GDM1 (cell line): ENCODE data around the gene FOLR2.

Experiments
- DNase-seq: peaks from one replicate; lab custom pipeline; 2025; lab: John Stamatoyannopoulos, UW

The FOLR2 gene

DNA sequence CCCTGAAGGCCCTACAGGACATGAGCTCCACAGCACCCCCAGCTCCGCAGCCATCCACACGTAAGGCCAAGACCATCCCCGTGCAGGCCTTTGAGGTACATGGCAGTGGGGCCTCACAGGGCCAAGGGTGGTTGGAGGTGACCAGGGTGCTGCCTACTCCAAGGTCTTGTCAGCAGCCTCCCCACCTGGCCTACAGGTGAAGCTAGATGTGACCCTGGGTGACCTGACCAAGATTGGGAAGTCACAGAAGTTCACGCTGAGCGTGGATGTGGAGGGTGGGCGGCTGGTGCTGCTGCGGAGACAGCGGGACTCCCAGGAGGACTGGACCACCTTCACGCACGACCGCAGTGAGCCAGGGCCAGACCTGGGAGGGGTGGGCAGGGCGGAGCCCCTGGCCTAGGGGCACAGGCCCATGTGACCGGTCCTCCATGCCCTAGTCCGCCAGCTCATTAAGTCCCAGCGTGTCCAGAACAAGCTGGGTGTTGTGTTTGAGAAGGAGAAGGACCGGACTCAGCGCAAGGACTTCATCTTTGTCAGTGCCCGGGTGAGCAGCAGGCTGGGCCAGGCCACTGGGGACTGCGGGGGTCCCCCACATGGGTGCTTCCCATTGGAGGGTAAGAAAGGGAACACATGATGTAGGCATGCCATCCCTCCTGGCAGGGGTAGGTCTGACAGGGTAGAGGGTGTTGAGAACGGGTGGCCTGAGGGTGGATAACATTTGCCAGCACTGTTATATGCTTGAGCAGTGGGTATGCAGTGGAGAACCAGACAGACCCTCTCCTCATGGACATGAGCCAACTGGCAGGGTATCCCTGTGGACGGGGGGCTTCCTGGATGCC lies 13.6 kb downstream of the FOLR2 start:
- DNase-seq, result no peak

DNA sequence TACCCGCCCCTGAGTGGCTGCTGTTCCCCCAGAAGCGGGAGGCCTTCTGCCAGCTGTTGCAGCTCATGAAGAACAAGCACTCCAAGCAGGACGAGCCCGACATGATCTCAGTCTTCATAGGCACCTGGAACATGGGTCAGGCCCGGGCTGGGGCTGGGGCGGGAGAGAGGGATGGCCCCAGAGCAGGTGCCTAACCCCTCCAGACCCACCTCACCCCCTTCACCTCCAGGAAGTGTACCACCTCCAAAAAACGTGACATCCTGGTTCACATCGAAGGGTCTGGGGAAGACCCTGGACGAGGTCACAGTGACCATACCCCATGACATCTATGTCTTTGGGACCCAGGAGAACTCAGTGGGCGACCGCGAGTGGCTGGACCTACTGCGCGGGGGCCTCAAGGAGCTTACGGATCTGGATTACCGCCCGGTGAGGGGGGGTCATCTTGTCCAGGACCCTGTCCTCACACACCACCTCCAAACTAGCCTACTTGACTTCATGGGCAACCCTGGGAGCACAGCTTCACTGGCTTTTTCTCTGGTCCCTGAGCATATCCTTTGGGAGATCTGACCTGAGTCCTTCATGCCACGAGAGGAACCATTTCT lies 14.3 kb downstream of the FOLR2 start:
- DNase-seq, result no peak

DNA sequence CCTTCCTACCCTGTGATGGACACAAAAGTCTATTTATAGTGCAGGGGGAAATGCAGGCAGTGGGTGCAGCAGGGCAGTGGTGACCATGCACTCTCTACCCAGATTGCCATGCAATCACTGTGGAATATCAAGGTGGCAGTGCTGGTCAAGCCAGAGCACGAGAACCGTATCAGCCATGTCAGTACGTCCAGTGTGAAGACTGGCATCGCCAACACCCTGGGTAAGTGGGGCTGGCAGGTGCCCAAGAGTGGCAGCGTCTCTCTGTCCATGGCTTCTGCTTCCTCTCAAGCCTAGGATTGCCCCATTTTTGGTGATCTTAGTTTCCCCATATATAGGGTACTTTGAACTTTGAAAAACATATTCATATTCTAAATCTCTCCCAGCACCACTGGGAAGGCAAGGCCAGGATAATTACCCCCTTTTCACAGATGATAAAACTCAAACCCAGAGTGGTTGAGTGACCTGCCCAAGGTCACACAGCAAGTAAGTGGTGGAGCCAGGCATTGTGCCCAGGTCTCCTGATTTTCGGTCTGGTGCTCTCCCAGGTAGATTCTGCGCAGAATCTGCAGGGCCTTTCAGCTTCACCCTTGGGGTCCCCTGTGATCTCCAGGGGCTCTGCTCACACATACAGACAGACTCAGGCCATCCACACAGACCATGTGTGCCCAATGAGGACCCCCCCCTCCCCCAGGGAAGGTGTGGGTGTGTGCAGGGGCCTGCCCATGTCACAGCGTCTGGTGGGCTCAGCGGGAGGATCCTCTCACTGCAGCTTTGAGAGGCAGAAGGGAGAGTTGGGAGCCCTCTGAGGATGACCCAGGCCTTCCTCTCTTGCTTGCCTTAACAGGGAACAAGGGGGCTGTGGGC lies 15.0 kb downstream of the FOLR2 start:
- no peak for DNase-seq

DNA sequence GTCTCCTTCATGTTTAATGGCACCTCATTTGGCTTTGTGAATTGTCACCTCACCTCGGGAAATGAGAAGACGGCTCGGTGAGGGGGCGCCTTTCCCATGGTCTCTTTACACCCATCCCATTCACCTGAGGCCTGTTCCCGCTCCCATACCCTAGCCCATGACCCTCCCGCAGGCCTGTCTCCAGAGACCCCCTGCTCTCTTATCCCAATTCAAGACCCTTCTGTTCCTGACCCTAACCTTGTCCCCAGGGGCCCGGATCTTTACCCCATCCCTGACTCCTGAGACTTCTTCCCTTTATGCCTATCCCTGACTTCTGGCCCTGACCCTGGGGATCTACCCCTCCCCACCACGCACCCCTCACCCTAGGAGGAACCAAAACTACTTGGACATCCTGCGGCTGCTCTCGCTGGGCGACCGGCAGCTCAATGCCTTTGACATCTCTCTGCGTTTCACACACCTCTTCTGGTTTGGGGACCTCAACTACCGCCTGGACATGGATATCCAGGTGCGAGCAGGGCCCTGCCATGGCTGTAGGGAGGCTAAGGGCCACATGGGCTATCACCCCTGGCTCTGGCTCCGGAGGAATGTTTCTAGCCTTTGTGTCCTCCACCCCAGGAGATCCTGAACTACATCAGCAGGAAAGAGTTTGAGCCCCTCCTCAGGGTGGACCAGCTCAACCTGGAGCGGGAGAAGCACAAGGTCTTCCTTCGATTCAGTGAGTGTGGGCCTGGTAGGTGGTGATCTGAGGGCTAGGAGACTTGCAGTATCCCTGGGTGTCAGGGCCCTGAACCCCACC lies 15.9 kb downstream of the FOLR2 start:
- no peak for DNase-seq

DNA sequence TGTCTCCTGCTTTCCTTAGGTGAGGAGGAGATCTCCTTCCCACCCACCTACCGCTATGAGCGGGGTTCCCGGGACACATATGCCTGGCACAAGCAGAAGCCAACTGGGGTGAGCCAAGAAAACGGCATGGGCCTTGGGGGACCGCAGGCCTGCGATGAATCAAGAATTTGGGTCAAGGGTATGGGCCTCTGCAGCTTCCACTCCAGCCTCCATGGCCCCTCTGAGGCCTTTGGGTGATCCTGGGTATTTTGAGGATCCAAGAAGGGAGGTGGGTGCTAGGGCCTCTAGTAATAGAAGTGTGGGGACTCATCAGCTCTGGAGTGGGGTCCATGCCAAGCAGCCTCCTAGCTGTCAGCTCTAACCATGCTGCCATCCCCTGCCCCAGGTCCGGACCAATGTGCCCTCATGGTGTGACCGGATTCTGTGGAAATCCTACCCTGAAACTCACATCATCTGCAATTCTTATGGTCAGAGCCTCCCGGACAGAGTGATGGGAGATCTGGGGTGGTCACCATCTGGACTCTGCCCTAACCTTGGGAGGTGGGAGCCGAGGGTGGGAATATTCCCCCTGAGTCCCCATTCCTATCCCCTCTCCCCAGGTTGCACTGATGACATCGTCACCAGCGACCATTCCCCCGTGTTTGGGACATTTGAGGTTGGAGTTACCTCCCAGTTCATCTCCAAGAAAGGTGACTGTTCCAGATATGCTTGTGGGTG lies 16.6 kb downstream of the FOLR2 start:
- DNase-seq, result no peak

DNA sequence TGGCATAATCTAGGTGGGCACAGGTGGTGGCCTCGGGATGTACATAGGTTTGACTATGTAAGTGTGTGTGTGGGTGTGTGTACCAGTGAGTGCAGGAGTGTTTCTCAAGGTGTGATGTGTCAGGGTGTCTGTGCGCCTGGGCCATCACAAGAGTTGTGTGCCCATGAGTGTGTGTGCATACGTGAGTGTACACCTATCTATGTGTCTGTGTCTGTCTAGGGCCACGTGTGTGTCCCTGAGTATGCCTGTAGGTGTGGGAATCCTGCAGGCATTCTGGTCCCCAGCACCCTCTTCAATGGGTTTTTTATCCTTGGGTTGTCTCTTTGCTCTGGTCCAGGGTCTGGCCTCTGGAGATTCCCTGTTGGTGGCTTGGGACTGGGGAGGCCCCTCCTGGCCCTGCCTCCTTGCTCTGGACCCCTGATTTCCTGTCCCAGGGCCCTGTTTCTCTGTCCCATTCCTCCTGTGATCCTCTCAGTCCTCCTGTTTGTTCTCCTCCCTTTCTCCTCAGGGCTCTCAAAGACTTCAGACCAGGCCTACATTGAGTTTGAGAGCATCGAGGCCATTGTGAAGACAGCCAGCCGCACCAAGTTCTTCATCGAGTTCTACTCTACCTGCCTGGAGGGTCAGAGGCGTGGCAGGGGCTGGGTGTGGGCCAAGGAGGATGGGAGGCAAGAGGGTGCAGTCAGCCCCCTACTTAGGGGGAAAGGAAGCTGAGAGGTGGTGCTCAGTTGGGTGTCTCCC lies 17.3 kb downstream of the FOLR2 start:
- no peak for DNase-seq

DNA sequence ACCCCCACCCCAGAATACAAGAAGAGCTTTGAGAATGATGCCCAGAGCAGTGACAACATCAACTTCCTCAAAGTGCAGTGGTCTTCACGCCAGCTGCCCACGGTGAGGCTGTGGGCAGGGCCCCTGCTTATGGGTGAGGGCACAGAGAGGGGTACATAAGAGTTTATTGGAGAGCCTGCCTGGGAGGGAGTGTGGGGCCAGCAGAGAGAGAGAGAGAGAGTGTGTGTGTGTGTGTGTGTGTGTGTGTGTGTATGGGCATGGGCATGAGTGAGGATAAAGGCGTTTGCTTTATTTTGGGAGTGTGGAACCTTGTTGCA lies 17.9 kb downstream of the FOLR2 start:
- no peak for DNase-seq

DNA sequence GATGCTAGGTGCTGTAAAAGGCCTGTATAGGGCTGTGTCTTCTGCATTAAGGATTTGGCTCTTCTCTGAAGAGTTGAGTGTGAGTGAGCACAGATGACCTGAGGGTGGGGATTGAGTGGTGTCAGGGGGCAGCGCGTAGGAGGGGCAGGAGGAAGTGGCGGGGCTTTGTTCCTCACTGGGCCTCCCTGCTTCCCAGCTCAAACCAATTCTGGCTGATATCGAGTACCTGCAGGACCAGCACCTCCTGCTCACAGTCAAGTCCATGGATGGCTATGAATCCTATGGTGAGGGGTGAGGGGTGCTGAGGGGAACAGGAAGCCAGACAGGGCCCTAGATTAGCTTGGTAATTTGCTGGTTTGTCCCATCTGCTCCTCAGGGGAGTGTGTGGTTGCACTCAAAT lies 18.3 kb downstream of the FOLR2 start:
- DNase-seq, result no peak

DNA sequence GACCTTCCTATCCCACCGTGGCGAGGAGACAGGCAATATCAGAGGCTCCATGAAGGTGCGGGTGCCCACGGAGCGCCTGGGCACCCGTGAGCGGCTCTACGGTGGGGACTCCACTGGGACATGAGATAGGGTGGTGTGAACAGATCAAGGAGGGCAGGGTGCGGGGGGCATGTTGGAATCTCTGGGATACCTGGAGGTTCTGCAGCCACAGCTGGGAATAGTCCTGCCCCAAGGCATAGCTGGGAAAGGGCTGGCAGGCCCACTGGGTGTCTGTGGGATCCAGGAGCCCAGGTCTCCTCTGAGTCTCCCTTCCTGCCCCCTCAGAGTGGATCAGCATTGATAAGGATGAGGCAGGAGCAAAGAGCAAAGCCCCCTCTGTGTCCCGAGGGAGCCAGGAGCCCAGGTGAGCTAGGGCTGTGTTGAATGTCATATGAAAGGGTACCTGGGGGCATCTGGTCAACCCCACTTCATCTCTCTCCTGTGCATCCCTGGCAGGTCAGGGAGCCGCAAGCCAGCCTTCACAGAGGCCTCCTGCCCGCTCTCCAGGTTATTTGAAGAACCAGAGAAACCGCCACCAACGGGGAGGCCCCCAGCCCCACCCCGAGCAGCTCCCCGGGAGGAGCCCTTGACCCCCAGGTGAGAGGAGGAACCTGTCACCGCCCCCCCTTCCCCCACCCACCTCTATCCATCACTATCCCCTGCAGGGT lies 18.9 kb downstream of the FOLR2 start:
- DNase-seq, result no peak

DNA sequence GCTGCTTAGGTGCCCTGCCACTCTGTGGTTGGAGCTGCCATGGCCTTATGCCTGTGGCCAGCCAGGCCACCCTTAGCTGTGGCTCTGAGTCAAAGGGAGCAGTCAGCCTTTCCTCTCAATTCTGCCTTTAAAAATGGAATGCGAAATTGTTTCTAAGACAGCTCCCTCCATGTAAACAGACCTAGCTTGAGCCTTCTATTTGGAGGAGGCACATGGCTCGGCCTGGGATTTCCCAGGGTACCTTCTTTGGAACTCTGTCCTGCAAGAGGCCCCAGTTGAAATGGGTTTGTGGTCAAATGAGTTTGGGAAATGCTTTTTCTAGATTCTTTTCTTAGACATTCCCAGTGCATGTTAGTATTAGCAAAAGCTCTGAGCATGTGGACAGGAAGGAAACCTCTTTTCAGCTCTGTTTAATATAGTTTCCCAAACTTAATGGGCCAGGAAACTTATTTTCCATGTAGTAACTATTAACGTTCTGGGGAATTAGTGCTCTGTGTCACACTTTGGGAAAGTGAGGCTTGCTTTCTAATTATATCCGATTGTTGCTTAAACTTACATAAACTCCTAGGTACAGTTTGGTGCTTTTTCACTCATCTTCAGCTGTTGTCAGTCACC lies 19.6 kb downstream of the FOLR2 start:
- no peak for DNase-seq

DNA sequence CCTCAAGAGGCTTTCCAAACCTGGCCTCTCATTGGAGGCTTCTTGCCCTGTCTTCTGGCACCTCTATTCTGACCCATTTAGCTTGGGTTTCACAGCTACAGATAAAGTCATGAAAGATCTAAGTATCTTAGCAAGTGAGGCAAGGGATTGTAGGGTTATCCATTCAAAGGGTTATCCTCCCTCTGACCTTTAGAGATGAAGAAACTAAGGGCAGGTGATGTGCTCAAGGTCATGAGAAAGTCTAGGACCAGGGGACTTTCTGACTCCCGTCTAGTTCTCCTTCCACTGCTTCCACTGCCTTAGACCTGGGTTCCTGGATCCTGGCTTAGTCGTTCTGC lies 20.1 kb downstream of the FOLR2 start:
- DNase-seq, result no peak

DNA sequence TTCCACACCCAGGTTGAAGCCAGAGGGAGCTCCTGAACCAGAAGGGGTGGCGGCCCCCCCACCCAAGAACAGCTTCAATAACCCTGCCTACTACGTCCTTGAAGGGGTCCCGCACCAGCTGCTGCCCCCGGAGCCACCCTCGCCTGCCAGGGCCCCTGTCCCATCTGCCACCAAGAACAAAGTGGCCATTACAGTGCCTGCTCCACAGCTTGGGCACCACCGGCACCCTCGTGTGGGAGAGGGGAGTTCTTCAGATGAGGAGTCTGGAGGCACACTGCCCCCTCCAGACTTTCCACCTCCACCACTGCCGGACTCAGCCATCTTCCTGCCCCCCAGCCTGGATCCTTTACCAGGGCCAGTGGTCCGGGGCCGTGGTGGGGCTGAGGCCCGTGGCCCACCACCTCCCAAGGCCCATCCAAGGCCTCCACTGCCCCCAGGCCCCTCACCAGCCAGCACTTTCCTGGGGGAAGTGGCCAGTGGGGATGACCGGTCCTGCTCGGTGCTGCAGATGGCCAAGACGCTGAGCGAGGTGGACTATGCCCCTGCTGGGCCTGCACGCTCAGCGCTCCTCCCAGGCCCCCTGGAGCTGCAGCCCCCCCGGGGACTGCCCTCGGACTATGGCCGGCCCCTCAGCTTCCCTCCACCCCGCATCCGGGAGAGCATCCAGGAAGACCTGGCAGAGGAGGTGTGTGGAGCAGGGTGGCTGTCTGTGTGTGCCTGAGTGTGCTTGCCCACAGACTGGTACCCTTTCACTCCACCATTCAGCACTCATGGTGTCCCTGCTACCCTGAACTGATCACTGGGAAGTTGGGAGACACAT lies 20.7 kb downstream of the FOLR2 start:
- DNase-seq, result no peak

DNA sequence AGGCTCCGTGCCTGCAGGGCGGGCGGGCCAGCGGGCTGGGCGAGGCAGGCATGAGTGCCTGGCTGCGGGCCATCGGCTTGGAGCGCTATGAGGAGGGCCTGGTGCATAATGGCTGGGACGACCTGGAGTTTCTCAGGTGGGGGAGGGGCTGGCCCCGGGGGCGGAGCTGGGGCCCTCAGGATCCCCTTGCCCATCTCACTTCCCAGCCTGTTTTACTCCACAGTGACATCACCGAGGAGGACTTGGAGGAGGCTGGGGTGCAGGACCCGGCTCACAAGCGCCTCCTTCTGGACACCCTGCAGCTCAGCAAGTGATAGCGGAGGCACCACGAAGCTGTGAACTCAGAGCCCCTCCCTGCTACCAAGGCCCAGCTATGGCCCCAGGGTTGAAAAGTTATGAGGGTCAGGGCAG lies 21.5 kb downstream of the FOLR2 start:
- DNase-seq, result no peak

DNA sequence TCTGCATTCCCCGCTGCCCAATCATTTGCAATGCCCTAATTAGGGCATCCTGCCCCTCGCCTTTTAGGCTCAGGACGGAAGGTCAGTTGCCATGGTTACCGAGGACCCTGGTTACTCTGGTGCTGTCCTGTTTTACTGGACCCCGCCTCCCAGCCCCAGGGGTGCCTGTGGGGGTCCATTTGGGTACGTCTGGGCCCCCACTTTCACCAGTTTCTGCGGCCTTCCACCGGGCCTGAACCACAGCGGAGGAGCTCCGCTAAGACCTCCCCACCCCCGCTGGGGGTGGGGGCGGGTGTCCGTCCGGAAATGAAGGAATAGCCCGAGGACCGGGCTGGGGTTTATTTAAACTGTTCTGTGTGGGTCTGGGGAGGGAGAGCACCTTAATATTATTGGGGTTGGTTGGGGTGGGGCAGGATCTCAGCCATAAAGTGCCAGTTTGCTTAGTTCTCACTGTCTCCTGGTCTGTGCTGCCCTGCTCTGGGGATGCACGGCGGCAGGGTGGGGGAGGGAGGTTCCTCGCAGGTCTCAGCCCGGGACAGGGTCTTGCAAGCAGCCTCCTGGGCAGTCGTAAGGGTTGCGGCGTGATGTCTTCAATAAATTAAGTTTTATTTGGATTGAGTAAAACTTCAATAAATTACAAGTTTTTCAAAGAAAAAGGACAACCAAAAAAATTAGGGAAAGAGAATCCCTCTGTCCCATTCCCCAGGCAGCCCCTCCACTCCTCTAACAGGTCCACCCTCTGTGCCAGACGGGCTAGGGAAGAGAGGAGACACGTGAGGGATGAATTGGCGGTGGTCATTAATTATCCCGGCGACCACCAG lies 22.1 kb downstream of the FOLR2 start:
- no peak for DNase-seq

DNA sequence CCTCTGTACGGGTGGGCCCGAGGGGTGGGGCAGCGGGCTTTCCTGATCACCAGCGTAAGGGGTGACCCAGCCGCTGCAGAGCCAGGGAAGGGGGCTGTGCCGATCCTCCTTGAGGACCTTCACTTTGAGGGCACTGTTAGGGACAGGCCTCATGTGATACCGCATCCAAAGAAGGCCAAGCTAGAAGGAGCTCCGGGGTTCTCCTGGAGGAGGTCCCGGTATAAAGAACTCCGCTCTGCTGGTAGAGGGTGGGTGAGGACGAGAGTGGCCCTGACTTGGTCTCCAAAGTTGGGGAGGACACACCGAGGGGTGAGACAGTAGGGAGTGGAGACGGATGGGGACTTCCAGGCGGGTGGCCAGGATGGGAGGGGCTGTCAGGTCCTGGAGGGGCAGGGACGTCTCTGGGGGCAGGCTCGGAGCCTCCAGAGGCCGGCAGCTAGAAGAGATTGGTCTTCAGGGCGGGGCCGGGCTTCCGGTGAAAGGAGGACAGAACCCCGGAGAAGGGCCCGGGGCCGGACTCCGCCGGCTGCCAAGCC lies 22.8 kb downstream of the FOLR2 start:
- DNase-seq, result no peak

DNA sequence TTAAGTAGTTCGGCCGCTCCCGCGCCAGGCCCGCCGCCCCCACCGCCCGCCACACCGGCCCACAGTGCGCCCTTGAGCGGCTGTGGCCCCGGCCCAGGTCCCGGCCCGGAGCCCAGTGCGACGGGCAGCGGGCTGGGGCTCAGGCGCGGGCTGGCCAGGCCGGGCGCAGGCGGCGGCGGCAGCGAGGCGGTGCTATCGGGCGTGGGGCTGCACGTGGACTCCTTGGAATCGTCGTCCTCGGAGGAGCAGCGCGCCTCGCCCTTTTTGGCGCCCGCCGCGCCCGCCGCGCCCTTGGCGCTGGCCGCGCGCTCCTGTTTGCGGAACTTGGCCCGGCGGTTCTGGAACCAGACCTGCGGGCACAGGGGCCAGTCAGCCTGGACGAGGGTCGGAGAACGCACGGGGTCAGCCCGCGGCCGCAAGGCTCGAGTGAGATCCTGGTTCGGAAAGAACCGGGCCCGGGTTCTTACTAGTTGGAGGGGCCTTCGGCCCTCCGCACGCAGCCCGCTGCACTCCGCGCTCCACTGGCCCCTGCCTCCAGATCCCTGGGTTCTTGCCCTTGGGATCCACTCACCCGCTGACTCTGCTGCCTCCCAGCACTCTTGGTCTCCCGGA lies 23.4 kb downstream of the FOLR2 start:
- DNase-seq, result no peak
